ENCODE data around the gene SMPDL3B.

Gene SMPDL3B

GRCh38 chr1:27940297-27940696 is 5.5 kb downstream of the SMPDL3B start:
- intact Hi-C loops (cut with DNase I): no loop called here
- DNase-seq: peak in 2 of 10 donors; percentile 33 to 78

- intact Hi-C loops (cut with DNase I): no loop called here
- DNase-seq: peak in 1 of 10 donors; percentile 28
These were observed 6.2 kb downstream of the SMPDL3B start for GRCh38 chr1:27940870-27941560.

- DNase-seq: peak in 1 of 10 donors; percentile 72
- intact Hi-C loops (cut with DNase I): no loop called here
These were observed 7.1 kb downstream of the SMPDL3B start for GRCh38 chr1:27941671-27942540.

GRCh38 chr1:27945020-27945419 is 10.2 kb downstream of the SMPDL3B start:
- DNase-seq: peak in 1 of 10 donors; percentile 55
- intact Hi-C loops (cut with DNase I): no loop called here

GRCh38 chr1:27949027-27949426 is 14.2 kb downstream of the SMPDL3B start:
- DNase-seq: peak in 1 of 10 donors; percentile 24
- intact Hi-C loops (cut with DNase I): no loop called here

GRCh38 chr1:27951396-27951795 is 16.6 kb downstream of the SMPDL3B start:
- intact Hi-C loops (cut with DNase I): no loop called here
- peak in 1 of 10 donors; percentile 53 for DNase-seq

- peak in 1 of 10 donors; percentile 12 for DNase-seq
These were observed 17.3 kb downstream of the SMPDL3B start for GRCh38 chr1:27952147-27952546.

GRCh38 chr1:27954186-27954585 is 19.4 kb downstream of the SMPDL3B start:
- DNase-seq: peak in 1 of 10 donors; percentile 67
- intact Hi-C loops (cut with DNase I): no loop called here

More at GRCh38 chr1:27952147-27952546, 17.3 kb downstream of the SMPDL3B start:
- intact Hi-C loops (cut with DNase I): no loop called here

- DNase-seq: peak in 1 of 10 donors; percentile 11
- intact Hi-C loops (cut with DNase I): no loop called here
These were observed 20.3 kb downstream of the SMPDL3B start for GRCh38 chr1:27955076-27955475.

- peak in 1 of 10 donors; percentile 27 for DNase-seq
- intact Hi-C loops (cut with DNase I): no loop called here
These were observed 22.0 kb downstream of the SMPDL3B start for GRCh38 chr1:27956761-27957160.

- DNase-seq: peak in 1 of 10 donors; percentile 52
- intact Hi-C loops (cut with DNase I): no loop called here
These were observed 22.9 kb downstream of the SMPDL3B start for GRCh38 chr1:27957655-27958054.

GRCh38 chr1:27958513-27958912 is 23.7 kb downstream of the SMPDL3B start:
- DNase-seq: peak in 1 of 10 donors; percentile 87
- intact Hi-C loops (cut with DNase I): no loop called here

- peak; percentile 44 to 94 (median 64) for DNase-seq
- intact Hi-C loops (cut with DNase I): no loop called here
These were observed 25.2 kb downstream of the SMPDL3B start, which contains the start of gene XKR8 for GRCh38 chr1:27959792-27960603. XKR8 (plus strand) TSS chr1:27959973; CDS start chr1:27960070, 97 bp downstream.

- intact Hi-C loops (cut with DNase I): no loop called here
- DNase-seq: peak in 2 of 10 donors; percentile 34 to 78
These were observed 26.2 kb downstream of the SMPDL3B start for GRCh38 chr1:27960762-27961645.

- intact Hi-C loops (cut with DNase I): no loop called here
- DNase-seq: no peak
These were observed 26.9 kb downstream of the SMPDL3B start for GRCh38 chr1:27961646-27962221.

- intact Hi-C loops (cut with DNase I): no loop called here
- DNase-seq: peak in 1 of 10 donors; percentile 77
These were observed 28.6 kb downstream of the SMPDL3B start for GRCh38 chr1:27963393-27963792.

GRCh38 chr1:27966402-27967105 is 31.8 kb downstream of the SMPDL3B start:
- intact Hi-C loops (cut with DNase I): no loop called here
- DNase-seq: peak in 1 of 10 donors; percentile 49

GRCh38 chr1:27967106-27967883 is 32.5 kb downstream of the SMPDL3B start:
- DNase-seq: peak in 1 of 10 donors; percentile 79

More at GRCh38 chr1:27967106-27967883, 32.5 kb downstream of the SMPDL3B start:
- intact Hi-C loops (cut with DNase I): no loop called here
